ENCODE results near the gene RTN4RL2.

GRCh38 chr11:57506522-57506921, 46.2 kb downstream of the RTN4RL2 start:
- TF ChIP-seq CTCF (IDR thresholded peaks at IDR 0.05) = no peak
- TF ChIP-seq POLR2A (IDR thresholded peaks at IDR 0.05) = no peak
